Liver (tissue), 9 donors: ENCODE measurements around the gene MSI2. TPM values are rescaled to one million over a fixed set of nuclear protein-coding genes. Genes with fewer than 3 reads are reported as not detected.

Experiments used
- DNase-seq: peaks from one replicate; pipeline ENCODE4 v3.0.0-alpha.2; 2017; ENCODE audit warnings: low spot score
- H3K27ac ChIP-seq, 2 donors: one replicate each; pipeline ENCODE4 v1.7.0; 2013; ENCODE audit warnings: inconsistent platforms in 2 of 2, low read length in 2 of 2, control low read depth in 1 of 2, low read depth in 1 of 2, mild to moderate bottlenecking in 1 of 2
- H3K27me3 ChIP-seq, 4 donors: one replicate each; pipeline versions ENCODE4 v1.6.1 to v1.7.0; 2013; ENCODE audit warnings: low read length in 3 of 4, inconsistent platforms in 1 of 4, mild to moderate bottlenecking in 1 of 4, moderate library complexity in 1 of 4; ENCODE audit not compliant: control insufficient read depth in 4 of 4, insufficient read depth in 4 of 4
- H3K36me3 ChIP-seq, 4 donors: one replicate each; pipeline versions ENCODE4 v1.6.1 to v1.7.0; 2013; ENCODE audit warnings: low read length in 3 of 4, mild to moderate bottlenecking in 3 of 4, low read depth in 1 of 4, moderate library complexity in 1 of 4; ENCODE audit not compliant: control insufficient read depth in 4 of 4, insufficient read depth in 3 of 4
- H3K4me1 ChIP-seq, 4 donors: one replicate each; pipeline versions ENCODE4 v1.6.1 to v1.7.0; 2013; ENCODE audit warnings: low read length in 3 of 4, mild to moderate bottlenecking in 3 of 4, moderate library complexity in 1 of 4; ENCODE audit not compliant: control insufficient read depth in 4 of 4, insufficient read depth in 4 of 4
- H3K4me3 ChIP-seq, 3 donors: one replicate each; pipeline versions ENCODE4 v1.6.1 to v1.7.0; 2013; ENCODE audit warnings: low read length in 3 of 3, control low read depth in 1 of 3, low read depth in 1 of 3, mild to moderate bottlenecking in 1 of 3
- H3K9ac ChIP-seq, 2 donors: one replicate each; pipeline ENCODE4 v1.7.0; 2013; ENCODE audit warnings: low read length in 2 of 2, mild to moderate bottlenecking in 2 of 2, moderate library complexity in 2 of 2, control low read depth in 1 of 2, low read depth in 1 of 2
- H3K9me3 ChIP-seq, 4 donors: one replicate each; pipeline versions ENCODE4 v1.6.1 to v1.7.0; 2013; ENCODE audit warnings: low read length in 3 of 4; ENCODE audit not compliant: control insufficient read depth in 4 of 4
- CTCF ChIP-seq: fragments of 150-350 bp; IDR thresholded peaks from 2 replicates; pipeline ENCODE4 v1.5.1; 2017; ENCODE audit warnings: improper control_type of control experiment, low read depth, low read length; ENCODE audit not compliant: missing input control
- EGR1 ChIP-seq, 2 donors: IDR thresholded peaks; 2 replicates each; pipeline ENCODE4 v1.6.1; 2016 to 2018; ENCODE audit warnings: antibody characterized with exemption in 2 of 2, low read depth in 2 of 2
- FOXA1 ChIP-seq: IDR thresholded peaks from 2 replicates; pipeline ENCODE4 v1.6.1; 2016; ENCODE audit warnings: antibody characterized with exemption
- FOXA2 ChIP-seq: IDR thresholded peaks from 2 replicates; pipeline ENCODE4 v1.6.1; 2016; ENCODE audit warnings: antibody characterized with exemption
- GABPA ChIP-seq, 2 donors: IDR thresholded peaks in 1 of 2; conservative IDR thresholded peaks in 1 of 2; 2 replicates each; pipeline ENCODE4 v1.6.1; 2016; ENCODE audit warnings: antibody characterized with exemption in 2 of 2, mild to moderate bottlenecking in 1 of 2, moderate library complexity in 1 of 2
- HNF4A ChIP-seq, 2 donors: conservative IDR thresholded peaks; 2 replicates each; pipeline ENCODE4 v1.6.1; 2016; ENCODE audit warnings: antibody characterized with exemption in 2 of 2, mild to moderate bottlenecking in 2 of 2
- HNF4G ChIP-seq: IDR thresholded peaks from 2 replicates; pipeline ENCODE4 v1.6.1; 2016; ENCODE audit warnings: antibody characterized with exemption
- JUND ChIP-seq, 2 donors: IDR thresholded peaks; 2 replicates each; pipeline ENCODE4 v1.6.1; 2016; ENCODE audit warnings: antibody characterized with exemption in 2 of 2
- MAX ChIP-seq: IDR thresholded peaks from 2 replicates; pipeline ENCODE4 v1.6.1; 2016; ENCODE audit warnings: antibody characterized with exemption
- NR2F2 ChIP-seq: IDR thresholded peaks from 2 replicates; pipeline ENCODE4 v1.6.1; 2016; ENCODE audit warnings: antibody characterized with exemption
- RAD21 ChIP-seq, 2 donors: IDR thresholded peaks; 2 replicates each; pipeline ENCODE4 v1.6.1; 2016; ENCODE audit warnings: antibody characterized with exemption in 2 of 2, mild to moderate bottlenecking in 2 of 2
- REST ChIP-seq: IDR thresholded peaks from 2 replicates; pipeline ENCODE4 v1.6.1; 2016; ENCODE audit warnings: antibody characterized with exemption, mild to moderate bottlenecking
- RXRA ChIP-seq, 2 donors: IDR thresholded peaks; 2 replicates each; pipeline ENCODE4 v1.6.1; 2017 to 2018; ENCODE audit warnings: antibody characterized with exemption in 2 of 2, mild to moderate bottlenecking in 1 of 2
- SP1 ChIP-seq: IDR thresholded peaks from 2 replicates; pipeline ENCODE4 v1.6.1; 2018; ENCODE audit warnings: antibody characterized with exemption, mild to moderate bottlenecking
- TAF1 ChIP-seq: conservative IDR thresholded peaks from 2 replicates; pipeline ENCODE4 v1.6.1; 2016; ENCODE audit warnings: antibody characterized with exemption, mild to moderate bottlenecking
- YY1 ChIP-seq: IDR thresholded peaks from 2 replicates; pipeline ENCODE4 v1.6.1; 2016; ENCODE audit warnings: antibody characterized with exemption, mild to moderate bottlenecking
- ZBTB33 ChIP-seq: IDR thresholded peaks from 2 replicates; pipeline ENCODE4 v1.6.1; 2016; ENCODE audit warnings: antibody characterized with exemption
- WGBS: extraction: QIAGEN DNeasy Blood & Tissue Kit; methylation state at CpG from one replicate; pipeline ENCODE4 v1.1.7; 2013; 5-methylcytosine and 5-hydroxymethylcytosine counted together
- polyA plus RNA-seq, 2 donors: library from polyadenylated mRNA; stranded (reverse) in 1 of 2; unstranded in 1 of 2; fragments of 200-250 nt in 1 of 2; fragments of >200 nt in 1 of 2; fragmentation: Nextera tagmentation in 1 of 2; extraction: Ambion mirVana in 1 of 2; gene quantifications; one replicate each; pipeline versions ENCODE4 v1.2.1 to v1.2.3, GENCODE V29; 2013 to 2015
- total RNA-seq, 2 donors: library from RNA; depleted of rRNA; stranded (reverse); fragments of >200 nt; gene quantifications; one replicate each; pipeline ENCODE4 v1.2.3, GENCODE V29; 2014
- TF ChIP-seq, protein P1 (sequence below): IDR thresholded peaks from 2 replicates; pipeline ENCODE4 v1.6.1; 2016; ENCODE audit warnings: antibody characterized with exemption
- donor health status: healthy.
- donor health status: healthy.
- donor health status: healthy.
- donor health status: healthy.
- donor health status: healthy.

Gene MSI2
- total and polyA plus RNA-seq, 4 donors: 5.7 to 15.6 (median 9.2) TPM

DNA sequence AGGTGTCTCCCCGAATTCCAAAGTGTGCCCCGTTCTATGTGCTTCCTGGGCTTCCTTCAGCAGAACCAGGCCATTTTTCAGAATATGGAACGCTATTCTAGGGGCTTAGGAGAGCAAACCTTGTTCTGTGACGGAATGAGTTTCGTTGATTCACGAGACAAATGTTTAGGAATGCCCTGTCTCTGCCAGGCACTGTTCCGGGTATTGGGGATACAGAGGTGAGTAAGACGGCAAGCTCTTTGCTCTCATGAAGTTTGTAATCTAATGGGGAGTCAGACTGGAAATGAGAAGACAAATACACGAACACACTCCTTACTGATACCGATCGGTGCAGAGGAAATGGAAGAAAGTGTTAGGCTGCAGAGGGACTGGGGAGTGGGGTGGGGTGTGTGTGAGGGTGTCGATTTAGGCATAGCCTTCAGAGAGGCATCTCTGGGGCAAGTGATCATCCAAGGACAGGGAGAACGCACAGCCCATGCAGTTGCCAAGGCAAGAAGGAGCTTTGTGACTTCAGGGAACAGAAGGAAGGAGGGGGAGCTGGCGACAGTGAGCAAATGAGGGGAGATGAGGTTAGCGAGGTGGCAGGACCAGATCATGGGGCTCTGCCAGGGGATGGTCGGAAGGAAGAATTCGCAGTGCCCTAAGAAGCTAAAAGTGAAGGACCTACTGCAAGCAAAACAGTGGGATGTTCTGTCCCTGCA is 189.6 kb downstream of the MSI2 start (continued):
- TF ChIP-seq ZBTB33 (no peak), HNF4G (no peak), MAX (no peak)

GRCh38 chr17:57447357-57447989 is 191.2 kb downstream of the MSI2 start:
- H3K9me3 ChIP-seq: no peaks in the 10 kb centered on the region
- no peaks in the 10 kb centered on the region for H3K27me3 ChIP-seq
- H3K36me3 ChIP-seq: no peaks in the 10 kb centered on the region
- TF ChIP-seq EGR1 (IDR thresholded peaks at IDR 0.05; ENCODE audit: low read depth in 2 of 2) (no peak), NR2F2 (no peak), HNF4G (no peak), SP1 (no peak), MAX (no peak), CTCF (no peak), RAD21 (IDR thresholded peaks at IDR 0.05) (no peak), REST (no peak), GABPA (IDR thresholded peaks at IDR 0.05 in 1 of 2, conservative IDR thresholded peaks at IDR 0.05 in 1 of 2) (no peak), FOXA2 (no peak), HNF4A (conservative IDR thresholded peaks at IDR 0.05) (no peak), JUND (IDR thresholded peaks at IDR 0.05) (no peak), YY1 (no peak), TAF1 (no peak), FOXA1 (no peak), RXRA (IDR thresholded peaks at IDR 0.05) (no peak), ZBTB33 (no peak)
- TF ChIP-seq, protein P1, sequence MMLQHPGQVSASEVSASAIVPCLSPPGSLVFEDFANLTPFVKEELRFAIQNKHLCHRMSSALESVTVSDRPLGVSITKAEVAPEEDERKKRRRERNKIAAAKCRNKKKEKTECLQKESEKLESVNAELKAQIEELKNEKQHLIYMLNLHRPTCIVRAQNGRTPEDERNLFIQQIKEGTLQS: no peak
- H3K27ac ChIP-seq: no peak overlapping the region
- WGBS: 95% methylated on average over 10 of the region's 10 CpGs
- H3K9ac ChIP-seq: no peak overlapping the region
- H3K4me1 ChIP-seq: no peaks in the 10 kb centered on the region
- H3K4me3 ChIP-seq: no peak overlapping the region
- DNase-seq: no peak
